ENCODE measurements around the gene MAPT.

Gene MAPT

GRCh38 chr17:46031920-46032319, 137.6 kb downstream of the MAPT start:
- H3K9ac ChIP-seq (ENCODE audit: low read length), result no peak overlapping the region
- peaks cover 81% of the 10 kb centered on the region for H3K36me3 ChIP-seq (ENCODE audit: control insufficient read depth, insufficient read depth, low read length)
- peaks cover 19% of the 10 kb centered on the region for H3K4me1 ChIP-seq (ENCODE audit: control insufficient read depth, insufficient read depth, low read length)
- no peak overlapping the region for H3K4me3 ChIP-seq (ENCODE audit: low read depth, low read length)
- H3K27ac ChIP-seq (ENCODE audit: low read depth, low read length), result no peak overlapping the region
- H3K27me3 ChIP-seq (ENCODE audit: control insufficient read depth, insufficient read depth, low read length), result no peaks in the 10 kb centered on the region
- H3K9me3 ChIP-seq (ENCODE audit: control insufficient read depth, insufficient read depth, low read depth, low read length), result no peaks in the 10 kb centered on the region

GRCh38 chr17:46032909-46033308, 138.6 kb downstream of the MAPT start:
- no peaks in the 10 kb centered on the region for H3K27me3 ChIP-seq (ENCODE audit: control insufficient read depth, insufficient read depth, low read length)
- no peak overlapping the region for H3K4me3 ChIP-seq (ENCODE audit: low read depth, low read length)
- peaks cover 9% of the 10 kb centered on the region for H3K4me1 ChIP-seq (ENCODE audit: control insufficient read depth, insufficient read depth, low read length)
- peaks cover 88% of the 10 kb centered on the region for H3K36me3 ChIP-seq (ENCODE audit: control insufficient read depth, insufficient read depth, low read length)
- no peak overlapping the region for H3K9ac ChIP-seq (ENCODE audit: low read length)
- no peaks in the 10 kb centered on the region for H3K9me3 ChIP-seq (ENCODE audit: control insufficient read depth, insufficient read depth, low read depth, low read length)
- no peak overlapping the region for H3K27ac ChIP-seq (ENCODE audit: low read depth, low read length)

GRCh38 chr17:46033392-46033791, 139.0 kb downstream of the MAPT start:
- Histone ChIP-seq H3K27ac (ENCODE audit: low read depth, low read length) (no peak overlapping the region), H3K27me3 (ENCODE audit: control insufficient read depth, insufficient read depth, low read length) (no peaks in the 10 kb centered on the region), H3K4me3 (ENCODE audit: low read depth, low read length) (no peak overlapping the region), H3K9me3 (ENCODE audit: control insufficient read depth, insufficient read depth, low read depth, low read length) (no peaks in the 10 kb centered on the region), H3K36me3 (ENCODE audit: control insufficient read depth, insufficient read depth, low read length) (peaks cover 88% of the 10 kb centered on the region), H3K9ac (ENCODE audit: low read length) (no peak overlapping the region), H3K4me1 (ENCODE audit: control insufficient read depth, insufficient read depth, low read length) (0 out of 2 replicates have a peak, but pooled peaks cover 5% of the 10 kb centered on the region)

GRCh38 chr17:46035112-46035818, 140.9 kb downstream of the MAPT start:
- Histone ChIP-seq H3K9ac (ENCODE audit: low read length) (no peak overlapping the region), H3K36me3 (ENCODE audit: control insufficient read depth, insufficient read depth, low read length) (peaks cover 99% of the 10 kb centered on the region), H3K9me3 (ENCODE audit: control insufficient read depth, insufficient read depth, low read depth, low read length) (no peaks in the 10 kb centered on the region), H3K4me1 (ENCODE audit: control insufficient read depth, insufficient read depth, low read length) (no peaks in the 10 kb centered on the region), H3K27ac (ENCODE audit: low read depth, low read length) (no peak overlapping the region), H3K27me3 (ENCODE audit: control insufficient read depth, insufficient read depth, low read length) (no peaks in the 10 kb centered on the region), H3K4me3 (ENCODE audit: low read depth, low read length) (no peak overlapping the region)

GRCh38 chr17:46036491-46036890, 142.1 kb downstream of the MAPT start:
- H3K36me3 ChIP-seq (ENCODE audit: control insufficient read depth, insufficient read depth, low read length), result peaks cover 99% of the 10 kb centered on the region
- no peak overlapping the region for H3K9ac ChIP-seq (ENCODE audit: low read length)
- H3K4me1 ChIP-seq (ENCODE audit: control insufficient read depth, insufficient read depth, low read length), result no peaks in the 10 kb centered on the region
- no peak overlapping the region for H3K27ac ChIP-seq (ENCODE audit: low read depth, low read length)
- H3K27me3 ChIP-seq (ENCODE audit: control insufficient read depth, insufficient read depth, low read length), result no peaks in the 10 kb centered on the region
- H3K4me3 ChIP-seq (ENCODE audit: low read depth, low read length), result no peak overlapping the region
- no peaks in the 10 kb centered on the region for H3K9me3 ChIP-seq (ENCODE audit: control insufficient read depth, insufficient read depth, low read depth, low read length)

GRCh38 chr17:46037722-46038255, 143.4 kb downstream of the MAPT start:
- Histone ChIP-seq H3K27ac (ENCODE audit: low read depth, low read length) (no peak overlapping the region), H3K27me3 (ENCODE audit: control insufficient read depth, insufficient read depth, low read length) (no peaks in the 10 kb centered on the region), H3K36me3 (ENCODE audit: control insufficient read depth, insufficient read depth, low read length) (peaks cover 96% of the 10 kb centered on the region), H3K9ac (ENCODE audit: low read length) (no peak overlapping the region), H3K9me3 (ENCODE audit: control insufficient read depth, insufficient read depth, low read depth, low read length) (no peaks in the 10 kb centered on the region), H3K4me3 (ENCODE audit: low read depth, low read length) (no peak overlapping the region), H3K4me1 (ENCODE audit: control insufficient read depth, insufficient read depth, low read length) (no peaks in the 10 kb centered on the region)

- H3K4me3 ChIP-seq (ENCODE audit: low read depth, low read length), result no peak overlapping the region
- no peak overlapping the region for H3K9ac ChIP-seq (ENCODE audit: low read length)
- no peaks in the 10 kb centered on the region for H3K27me3 ChIP-seq (ENCODE audit: control insufficient read depth, insufficient read depth, low read length)
- H3K4me1 ChIP-seq (ENCODE audit: control insufficient read depth, insufficient read depth, low read length), result no peaks in the 10 kb centered on the region
- peaks cover 96% of the 10 kb centered on the region for H3K36me3 ChIP-seq (ENCODE audit: control insufficient read depth, insufficient read depth, low read length)
- no peaks in the 10 kb centered on the region for H3K9me3 ChIP-seq (ENCODE audit: control insufficient read depth, insufficient read depth, low read depth, low read length)
- H3K27ac ChIP-seq (ENCODE audit: low read depth, low read length), result no peak overlapping the region
Measured at GRCh38 chr17:46038414-46038813, 144.1 kb downstream of the MAPT start.

- H3K36me3 ChIP-seq (ENCODE audit: control insufficient read depth, insufficient read depth, low read length), result peaks cover 96% of the 10 kb centered on the region
- no peaks in the 10 kb centered on the region for H3K9me3 ChIP-seq (ENCODE audit: control insufficient read depth, insufficient read depth, low read depth, low read length)
- no peak overlapping the region for H3K27ac ChIP-seq (ENCODE audit: low read depth, low read length)
- no peak overlapping the region for H3K9ac ChIP-seq (ENCODE audit: low read length)
- H3K27me3 ChIP-seq (ENCODE audit: control insufficient read depth, insufficient read depth, low read length), result no peaks in the 10 kb centered on the region
- H3K4me1 ChIP-seq (ENCODE audit: control insufficient read depth, insufficient read depth, low read length), result no peaks in the 10 kb centered on the region
- no peak overlapping the region for H3K4me3 ChIP-seq (ENCODE audit: low read depth, low read length)
Measured at GRCh38 chr17:46038937-46039336, 144.6 kb downstream of the MAPT start.

- Histone ChIP-seq H3K9ac (ENCODE audit: low read length) (no peak overlapping the region), H3K36me3 (ENCODE audit: control insufficient read depth, insufficient read depth, low read length) (peaks cover 95% of the 10 kb centered on the region), H3K27me3 (ENCODE audit: control insufficient read depth, insufficient read depth, low read length) (no peaks in the 10 kb centered on the region), H3K9me3 (ENCODE audit: control insufficient read depth, insufficient read depth, low read depth, low read length) (no peaks in the 10 kb centered on the region), H3K4me3 (ENCODE audit: low read depth, low read length) (no peak overlapping the region), H3K27ac (ENCODE audit: low read depth, low read length) (no peak overlapping the region), H3K4me1 (ENCODE audit: control insufficient read depth, insufficient read depth, low read length) (no peaks in the 10 kb centered on the region)
Measured at GRCh38 chr17:46039592-46040186, 145.3 kb downstream of the MAPT start.

GRCh38 chr17:46042246-46042645, 147.9 kb downstream of the MAPT start:
- Histone ChIP-seq H3K4me3 (ENCODE audit: low read depth, low read length) (no peak overlapping the region), H3K27ac (ENCODE audit: low read depth, low read length) (no peak overlapping the region), H3K36me3 (ENCODE audit: control insufficient read depth, insufficient read depth, low read length) (peaks cover 86% of the 10 kb centered on the region), H3K9ac (ENCODE audit: low read length) (no peak overlapping the region), H3K27me3 (ENCODE audit: control insufficient read depth, insufficient read depth, low read length) (no peaks in the 10 kb centered on the region), H3K9me3 (ENCODE audit: control insufficient read depth, insufficient read depth, low read depth, low read length) (no peaks in the 10 kb centered on the region), H3K4me1 (ENCODE audit: control insufficient read depth, insufficient read depth, low read length) (no peaks in the 10 kb centered on the region)

- no peak overlapping the region for H3K9ac ChIP-seq (ENCODE audit: low read length)
- peaks cover 86% of the 10 kb centered on the region for H3K36me3 ChIP-seq (ENCODE audit: control insufficient read depth, insufficient read depth, low read length)
- no peak overlapping the region for H3K4me3 ChIP-seq (ENCODE audit: low read depth, low read length)
- H3K27me3 ChIP-seq (ENCODE audit: control insufficient read depth, insufficient read depth, low read length), result no peaks in the 10 kb centered on the region
- H3K27ac ChIP-seq (ENCODE audit: low read depth, low read length), result no peak overlapping the region
- H3K9me3 ChIP-seq (ENCODE audit: control insufficient read depth, insufficient read depth, low read depth, low read length), result no peaks in the 10 kb centered on the region
- no peaks in the 10 kb centered on the region for H3K4me1 ChIP-seq (ENCODE audit: control insufficient read depth, insufficient read depth, low read length)
Measured at GRCh38 chr17:46042925-46043324, 148.6 kb downstream of the MAPT start.
